ENCODE measurements around the gene FILIP1.
"Not testable (repeated sequence)": the region's sequence is repeated elsewhere in the genome, so short reads cannot be mapped to it uniquely, and the experiment has no call there.

The FILIP1 gene

DNA sequence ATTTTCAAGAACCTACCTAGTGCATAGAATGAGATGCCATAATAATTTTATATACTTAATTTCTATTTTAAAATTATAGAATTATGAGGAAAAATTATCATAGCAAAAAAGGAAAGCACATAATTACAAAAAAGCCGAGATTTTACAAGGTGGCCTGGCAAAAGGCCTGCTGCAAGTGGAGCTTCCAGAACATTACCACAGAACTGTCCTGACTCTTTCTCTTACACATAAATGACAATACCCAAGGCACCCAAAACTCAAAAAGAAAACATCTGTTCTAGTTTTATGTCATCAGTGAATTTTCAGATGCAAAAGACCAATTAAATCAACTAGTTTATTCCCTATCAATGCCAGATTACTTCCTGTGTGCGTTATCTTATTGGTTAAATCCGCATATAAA, 74.2 kb downstream of the FILIP1 start:
- no peak for DNase-seq

- no peak for DNase-seq
Measured at GRCh38 chr6:75418233-75418632, 75.4 kb downstream of the FILIP1 start.

- DNase-seq: no peak
Measured at GRCh38 chr6:75416443-75416842, 77.2 kb downstream of the FILIP1 start.

DNA sequence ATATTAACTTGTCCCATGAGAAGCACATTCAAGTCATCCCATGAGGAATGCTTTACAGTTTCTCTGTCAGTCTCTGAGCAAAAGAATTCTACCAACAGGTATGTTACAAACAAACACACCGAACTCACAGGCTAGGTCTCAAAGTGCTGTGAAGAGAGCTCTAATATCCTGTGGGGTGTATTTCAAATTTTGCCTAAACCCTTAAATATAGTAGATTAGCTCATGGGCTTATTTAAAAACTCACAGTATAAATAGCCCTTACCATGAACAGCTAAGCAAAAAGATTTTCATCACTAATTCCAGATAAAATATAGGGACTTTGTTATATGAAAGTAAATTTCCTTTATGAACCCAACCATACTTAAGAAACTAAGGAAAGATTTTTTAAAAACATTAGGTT, 77.8 kb downstream of the FILIP1 start:
- no peak for DNase-seq

DNA sequence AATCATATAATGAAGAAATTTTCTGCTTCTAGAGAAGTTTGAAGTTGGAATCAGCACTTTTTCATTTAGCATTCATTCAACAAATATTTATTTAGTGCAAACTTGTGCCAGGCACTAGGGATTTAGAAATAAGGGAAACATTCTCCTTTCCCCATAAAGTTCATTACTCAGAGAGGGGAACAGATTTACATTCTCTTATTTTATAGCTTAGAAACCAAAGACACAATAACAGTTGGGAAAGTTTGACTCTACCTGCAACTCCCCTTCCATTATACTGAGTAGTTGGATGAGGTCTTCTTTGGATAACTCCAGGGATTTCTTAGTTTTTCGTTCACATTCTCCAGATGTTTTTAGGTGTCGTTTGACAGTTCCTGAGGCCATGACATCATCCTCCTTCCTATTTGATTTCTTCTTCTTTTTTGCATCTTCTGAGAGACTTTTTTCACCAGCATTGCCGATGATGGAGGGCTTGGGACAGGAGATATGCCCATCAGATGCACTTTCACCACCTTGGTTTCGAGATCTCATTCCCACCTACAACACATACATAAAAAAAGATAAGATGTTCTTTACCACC, 79.1 kb downstream of the FILIP1 start:
- no peak for DNase-seq

DNA sequence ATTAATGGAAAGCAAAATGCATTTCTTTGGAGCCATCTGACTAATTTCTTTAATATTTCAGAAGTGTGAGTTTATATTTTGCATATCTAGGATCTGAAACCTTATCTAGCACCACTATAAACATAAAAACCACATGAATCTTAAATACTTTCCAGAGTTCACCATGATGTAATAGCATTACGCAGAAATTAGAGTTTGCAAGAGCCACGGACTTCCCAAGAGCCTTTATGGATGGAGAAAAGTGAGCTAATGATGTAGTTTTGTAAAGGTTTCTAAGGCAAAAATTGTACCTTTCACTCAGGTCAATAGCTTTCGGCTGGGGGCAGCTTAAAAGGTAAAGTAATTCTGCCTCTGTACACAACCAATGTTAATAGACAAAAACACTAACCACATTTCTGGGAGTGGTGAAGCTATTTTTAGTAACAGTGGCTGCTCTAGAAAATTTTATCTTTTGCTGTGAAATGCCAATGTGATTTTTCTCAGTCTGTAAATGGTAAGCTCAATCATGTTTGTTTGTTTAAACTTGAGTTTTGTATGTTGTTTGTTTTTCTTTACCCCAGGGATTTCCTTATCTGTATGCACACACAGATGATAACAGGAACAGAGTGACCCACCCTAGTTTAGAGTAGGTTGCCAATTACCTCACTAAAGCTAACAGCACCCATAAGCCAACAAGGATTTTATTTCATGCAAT, 80.5 kb downstream of the FILIP1 start:
- DNase-seq: no peak

- DNase-seq: not testable (repeated sequence)
Measured at GRCh38 chr6:75410564-75410963, 83.0 kb downstream of the FILIP1 start.

GRCh38 chr6:75409928-75410327, 83.7 kb downstream of the FILIP1 start:
- no peak for DNase-seq

DNA sequence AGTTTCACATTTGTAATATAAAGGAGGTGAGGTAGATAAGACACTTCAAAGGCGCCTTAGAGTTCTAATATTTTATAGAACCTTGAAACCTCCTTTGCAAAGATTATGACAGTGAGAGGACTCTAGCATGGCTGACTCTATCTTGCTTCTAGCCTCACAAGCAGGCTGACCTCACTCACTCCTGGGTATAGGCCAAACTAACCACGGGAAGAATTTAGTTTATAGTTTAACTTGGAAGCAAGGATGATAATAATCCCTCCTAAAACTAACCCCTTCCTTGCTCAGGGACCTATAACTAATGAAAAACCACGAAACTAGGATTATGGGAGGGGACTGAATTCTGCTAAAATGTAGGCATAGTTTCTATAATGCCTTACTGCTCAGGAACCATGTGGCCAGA, 84.3 kb downstream of the FILIP1 start:
- DNase-seq: no peak

DNA sequence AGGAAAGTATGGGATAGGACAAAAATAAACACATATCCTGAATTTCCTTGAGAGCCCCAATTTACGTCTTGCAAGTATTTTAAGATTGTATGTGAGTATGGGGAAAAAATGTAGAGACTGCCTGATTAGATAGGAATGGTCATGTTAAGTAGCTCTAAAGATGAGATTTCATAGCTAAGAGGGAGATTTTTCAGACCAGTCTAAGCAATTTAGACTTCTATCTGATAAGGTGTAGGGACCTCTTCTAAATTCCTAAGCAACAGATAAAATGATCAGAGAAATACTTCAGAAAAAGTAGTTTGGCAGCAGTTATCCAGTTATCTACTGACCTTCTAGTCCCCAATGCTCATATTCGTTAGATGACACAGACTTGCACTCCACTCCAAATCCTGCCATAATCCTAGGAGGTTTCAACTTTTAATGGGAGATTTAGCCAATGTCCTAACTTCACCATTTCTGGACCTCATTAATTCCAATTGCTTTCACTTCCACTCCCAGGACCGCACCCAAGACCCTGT, 90.0 kb downstream of the FILIP1 start:
- no peak for DNase-seq

DNA sequence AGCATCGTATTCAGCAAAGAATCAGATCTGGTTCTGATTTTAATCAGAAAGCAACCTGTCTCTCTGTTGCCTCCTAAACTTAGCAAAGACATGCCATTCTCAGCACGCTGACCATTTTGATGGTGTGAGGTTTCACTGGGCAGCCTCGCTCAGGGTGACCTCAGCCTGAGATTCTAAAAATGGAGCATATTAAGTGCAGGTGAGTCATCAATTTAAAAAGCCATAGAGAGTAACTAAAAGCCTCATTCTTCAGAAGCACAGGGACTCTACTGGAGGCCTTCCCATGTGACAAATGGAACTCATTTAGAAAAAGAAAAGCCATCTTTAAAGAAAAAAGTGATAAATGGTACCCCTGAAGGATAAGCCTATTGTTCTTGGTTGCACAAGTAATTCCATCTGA, 91.3 kb downstream of the FILIP1 start:
- no peak for DNase-seq

- DNase-seq: no peak
Measured at GRCh38 chr6:75397656-75398465, 95.7 kb downstream of the FILIP1 start.

DNA sequence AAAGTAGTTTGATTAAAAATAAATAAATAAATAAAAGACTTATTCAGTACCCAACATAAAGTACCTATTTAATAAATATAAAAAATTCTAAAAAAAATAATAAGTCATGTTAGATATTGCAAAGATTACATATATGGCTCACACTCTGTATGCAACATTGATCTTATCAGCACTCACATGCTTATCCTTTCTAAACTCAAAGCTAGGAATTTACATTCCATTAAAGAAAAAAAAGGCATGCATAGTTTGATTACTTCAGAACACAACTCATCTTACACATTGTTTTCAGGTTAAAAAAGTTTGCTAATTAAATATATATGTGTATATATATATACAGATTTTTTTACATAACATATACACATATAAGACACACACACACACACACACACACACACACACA, 96.4 kb downstream of the FILIP1 start:
- DNase-seq: no peak

DNA sequence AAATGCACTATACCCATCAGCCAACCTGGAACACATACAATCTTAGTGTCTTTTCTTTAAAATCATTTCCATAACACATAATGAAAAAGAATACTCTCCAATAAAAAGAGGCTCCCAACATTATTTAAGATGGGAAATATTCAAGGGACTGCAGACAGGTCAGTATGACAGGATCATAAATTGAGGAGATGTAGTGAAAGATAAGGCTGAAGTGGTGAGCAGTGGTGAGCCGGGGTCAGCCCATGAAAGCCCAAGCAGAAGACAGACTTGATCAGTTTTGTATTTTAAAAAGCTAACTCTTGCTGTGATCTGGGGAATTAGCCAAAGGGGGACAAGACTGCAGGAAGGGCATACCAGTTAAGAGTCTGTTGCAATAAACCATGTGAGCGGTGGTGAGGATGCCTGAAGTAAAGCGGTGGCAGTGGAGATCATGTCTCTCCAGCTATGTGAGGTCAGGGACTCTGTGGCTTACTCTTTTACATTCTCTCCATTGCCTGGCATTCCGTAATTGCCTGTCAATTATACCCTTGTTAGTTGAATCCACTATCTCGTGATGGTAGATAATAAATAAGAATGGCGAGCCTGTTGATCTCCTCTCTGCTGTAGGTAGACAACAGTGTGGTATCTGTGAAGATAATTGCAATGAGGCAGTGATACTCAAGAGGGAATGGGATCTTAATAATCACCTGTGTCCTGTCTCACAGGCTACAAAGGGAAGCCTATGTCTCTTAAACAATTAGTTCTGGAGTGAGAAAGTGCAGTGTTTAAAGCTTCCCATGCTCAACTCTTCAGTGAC, 97.4 kb downstream of the FILIP1 start:
- no peak for DNase-seq

DNA sequence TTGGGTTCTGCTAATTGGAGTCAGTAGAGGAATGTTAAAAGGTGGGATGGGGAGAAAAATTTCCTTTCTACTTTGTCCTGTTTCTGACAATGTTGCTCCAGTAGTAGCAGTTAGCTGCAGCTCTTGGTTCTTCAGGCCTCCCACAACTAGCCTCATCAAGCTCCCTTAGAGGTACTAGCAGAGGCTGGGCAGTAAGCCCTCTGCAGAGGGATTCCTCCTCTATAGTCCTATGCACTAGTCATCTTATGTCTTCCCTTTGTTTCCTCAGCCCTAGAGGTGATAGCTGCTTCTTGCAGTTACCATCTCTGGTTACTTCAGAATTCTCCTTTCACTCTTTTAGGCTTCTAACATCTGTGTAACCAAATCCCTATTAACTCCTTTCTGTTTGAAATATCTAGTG, 99.8 kb downstream of the FILIP1 start:
- no peak for DNase-seq

DNA sequence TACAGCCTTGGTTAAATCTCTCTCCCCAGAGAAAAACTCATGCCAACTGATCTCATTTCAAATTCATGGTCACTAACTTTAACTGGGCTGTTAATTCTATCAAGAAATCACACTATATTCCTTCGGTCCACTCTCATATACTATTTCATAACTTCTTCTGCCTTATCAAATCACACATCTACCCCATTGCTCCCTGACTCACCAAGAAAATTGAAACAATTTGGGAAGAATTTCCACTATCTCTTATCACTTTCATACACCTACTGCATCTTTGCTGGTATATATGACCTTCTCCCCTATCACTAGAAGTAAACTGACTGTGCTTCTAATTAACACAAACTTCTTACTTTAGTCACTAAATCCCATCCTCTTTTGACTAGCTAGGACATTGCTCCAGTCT, 102.3 kb downstream of the FILIP1 start:
- DNase-seq: no peak

GRCh38 chr6:75386050-75386770, 107.4 kb downstream of the FILIP1 start:
- DNase-seq: no peak

DNA sequence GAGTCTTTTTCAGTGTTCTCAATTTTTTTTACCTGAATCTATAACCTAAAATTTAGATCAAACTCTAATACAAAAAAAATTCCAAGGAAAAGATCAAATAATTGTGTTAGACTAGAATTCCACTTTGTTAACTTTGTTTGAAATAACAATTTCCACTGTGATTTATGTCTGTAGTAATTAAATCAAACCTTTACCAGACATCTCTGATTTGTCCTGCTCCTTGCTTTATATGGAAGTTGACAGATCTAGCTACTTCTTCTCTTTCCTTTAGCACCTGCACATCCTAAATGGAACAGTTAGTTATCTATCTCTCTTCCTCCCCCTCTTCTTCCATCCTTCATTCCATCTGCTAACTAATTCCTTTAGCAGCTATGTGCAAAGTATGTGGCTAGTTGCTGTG, 109.5 kb downstream of the FILIP1 start:
- DNase-seq: no peak

DNA sequence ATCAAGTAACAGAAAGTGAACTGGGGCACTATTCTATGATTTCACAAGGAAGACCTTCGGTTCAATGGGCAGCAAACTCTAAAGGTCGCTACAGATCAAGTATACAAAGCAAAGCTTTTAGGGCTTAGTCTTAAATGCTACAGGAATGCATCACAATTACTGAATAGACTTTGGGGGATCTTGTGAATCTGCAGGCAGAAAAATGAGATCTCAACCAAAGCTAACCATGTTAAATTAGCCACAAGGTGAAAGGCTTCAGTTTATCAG, 111.0 kb downstream of the FILIP1 start:
- no peak for DNase-seq

- no peak for DNase-seq
Measured at GRCh38 chr6:75381877-75382633, 111.5 kb downstream of the FILIP1 start.

DNA sequence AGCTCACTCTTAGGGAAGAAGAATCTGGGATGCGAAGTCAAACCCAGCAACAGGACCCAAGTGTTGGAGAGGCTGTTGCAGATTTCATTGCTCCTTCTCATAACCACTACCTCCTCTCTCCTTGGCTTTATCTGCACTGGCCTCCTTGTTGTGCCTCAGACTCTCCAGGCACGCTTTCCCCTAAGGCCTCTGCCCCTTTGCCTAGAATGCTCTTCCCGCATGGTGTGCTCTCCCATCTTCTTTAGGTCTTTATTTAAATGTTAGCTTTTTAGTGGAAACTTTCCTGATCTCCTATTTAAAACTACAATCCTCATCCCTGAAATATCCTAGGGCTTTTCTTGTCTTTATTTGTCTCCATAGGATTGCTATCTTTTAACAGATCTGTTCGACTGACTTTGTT, 114.1 kb downstream of the FILIP1 start:
- no peak for DNase-seq

DNA sequence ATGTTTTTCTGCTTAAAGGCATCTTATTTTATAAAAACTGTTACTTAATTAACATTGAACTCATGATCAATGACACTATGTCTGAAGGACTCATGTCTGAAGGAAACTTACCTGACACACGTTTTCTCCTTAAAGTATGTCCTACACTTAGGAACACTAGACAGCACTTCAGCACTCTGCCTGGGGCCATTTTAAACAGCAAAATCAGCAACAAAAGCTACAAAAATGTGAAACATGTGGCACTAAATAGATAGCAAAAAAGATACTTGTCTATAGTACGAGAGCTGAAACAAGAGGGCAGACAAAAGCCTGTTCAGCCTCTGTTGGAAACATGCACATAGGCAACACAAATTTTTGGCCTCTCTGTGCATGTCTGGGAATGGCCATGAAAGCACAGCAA, 115.5 kb downstream of the FILIP1 start:
- no peak for DNase-seq
